HL-60 (cell line): ENCODE measurements around the gene SMAD9.

Experiments used
- DNase-seq, 2 experiments: peaks; one replicate each; pipeline ENCODE4 v3.0.0-alpha.2; 2010 to 2020; ENCODE audit warnings: low read depth in 1 of 2, low spot score in 1 of 2
- H3K27ac ChIP-seq: fragments of 250-450 bp; sonication (Bioruptor Pico); replicated peaks from 2 replicates; pipeline ENCODE4 v1.5.1; 2020; ENCODE audit warnings: mild to moderate bottlenecking, moderate library complexity
- H3K27me3 ChIP-seq: fragments of 250-450 bp; sonication (Bioruptor Pico); 2 replicates; pipeline ENCODE4 v1.5.1; 2021; ENCODE audit warnings: mild to moderate bottlenecking, moderate library complexity; ENCODE audit not compliant: insufficient read depth, poor library complexity, severe bottlenecking
- H3K4me3 ChIP-seq: replicated peaks from 2 replicates; pipeline ENCODE4 v1.5.1; 2011; ENCODE audit warnings: mild to moderate bottlenecking, control low read depth, low read length; ENCODE audit not compliant: insufficient read depth
- GABPA ChIP-seq: IDR thresholded peaks from 2 replicates; pipeline ENCODE4 v1.6.1; 2012; ENCODE audit warnings: low read depth
- POLR2AphosphoS5 ChIP-seq: IDR thresholded peaks from 2 replicates; pipeline ENCODE4 v1.6.1; 2012; ENCODE audit warnings: low read depth
- SPI1 ChIP-seq: IDR thresholded peaks from 2 replicates; pipeline ENCODE4 v1.6.1; 2012; ENCODE audit warnings: low read depth, mild to moderate bottlenecking, borderline replicate concordance
- TF ChIP-seq, protein P1 (sequence below): IDR thresholded peaks from one replicate; pipeline ENCODE4 v1.5.1; 2011; ENCODE audit warnings: low read length, control low read depth, inconsistent platforms; ENCODE audit not compliant: insufficient read depth
- TF ChIP-seq, protein P2 (sequence below): IDR thresholded peaks from 2 replicates; pipeline ENCODE4 v1.6.1; 2012; ENCODE audit warnings: low read depth; ENCODE audit not compliant: insufficient replicate concordance

Gene SMAD9

DNA sequence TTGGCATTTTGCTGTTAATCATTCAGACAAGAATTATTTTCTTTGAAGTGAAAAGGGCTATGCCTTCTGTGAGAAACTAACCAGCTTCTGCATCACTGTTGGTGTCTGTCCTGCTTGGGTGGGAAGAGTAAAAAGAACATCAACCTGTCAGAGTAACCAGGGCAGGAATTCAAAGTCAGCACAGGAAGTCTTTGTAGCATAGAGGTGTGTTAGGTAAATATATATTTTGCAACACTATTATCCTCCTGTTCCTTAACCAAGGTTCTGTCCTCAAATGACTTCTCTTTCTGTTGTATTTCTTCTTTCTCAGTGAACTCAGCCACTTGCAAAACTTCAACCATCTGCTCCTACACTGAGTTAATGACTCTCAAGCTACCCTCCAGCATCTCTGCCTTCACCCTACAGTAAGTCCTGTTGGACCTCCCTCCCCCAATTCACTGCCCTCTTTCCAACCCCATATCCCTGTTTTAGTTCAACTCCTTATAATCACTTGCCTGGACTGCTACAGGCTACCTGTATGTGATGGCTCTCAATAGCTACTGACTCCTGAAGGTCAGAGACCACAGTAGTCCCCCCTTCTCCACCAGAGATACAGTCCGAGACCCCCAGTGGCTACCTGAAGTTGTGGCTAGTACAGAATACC is 49.9 kb downstream of the SMAD9 start:
- H3K27ac ChIP-seq = peak overlapping the region; percentile 7

DNA sequence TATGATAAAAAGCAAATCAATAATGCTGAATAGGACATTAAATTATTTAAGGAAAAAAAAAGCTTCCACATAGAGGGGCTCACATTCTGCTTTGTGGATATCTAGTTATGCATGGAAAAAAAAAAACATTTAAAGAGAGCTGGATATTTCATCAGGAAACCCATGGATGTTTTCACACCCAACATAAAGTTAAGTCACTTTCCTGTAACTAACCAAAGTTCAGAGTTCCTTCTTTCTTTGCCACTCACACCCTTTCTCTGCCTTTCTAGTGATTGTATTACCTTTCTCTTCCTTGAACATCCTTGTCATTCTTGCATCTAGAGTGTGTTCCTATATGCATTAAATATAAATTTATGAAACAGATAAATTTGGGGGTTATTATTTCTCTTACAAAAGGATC is 53.8 kb downstream of the SMAD9 start:
- H3K27me3 ChIP-seq = no peaks in the 10 kb centered on the region
- H3K4me3 ChIP-seq = no peak overlapping the region
- no peak for DNase-seq
- no peak overlapping the region for H3K27ac ChIP-seq
- TF ChIP-seq, protein P1, sequence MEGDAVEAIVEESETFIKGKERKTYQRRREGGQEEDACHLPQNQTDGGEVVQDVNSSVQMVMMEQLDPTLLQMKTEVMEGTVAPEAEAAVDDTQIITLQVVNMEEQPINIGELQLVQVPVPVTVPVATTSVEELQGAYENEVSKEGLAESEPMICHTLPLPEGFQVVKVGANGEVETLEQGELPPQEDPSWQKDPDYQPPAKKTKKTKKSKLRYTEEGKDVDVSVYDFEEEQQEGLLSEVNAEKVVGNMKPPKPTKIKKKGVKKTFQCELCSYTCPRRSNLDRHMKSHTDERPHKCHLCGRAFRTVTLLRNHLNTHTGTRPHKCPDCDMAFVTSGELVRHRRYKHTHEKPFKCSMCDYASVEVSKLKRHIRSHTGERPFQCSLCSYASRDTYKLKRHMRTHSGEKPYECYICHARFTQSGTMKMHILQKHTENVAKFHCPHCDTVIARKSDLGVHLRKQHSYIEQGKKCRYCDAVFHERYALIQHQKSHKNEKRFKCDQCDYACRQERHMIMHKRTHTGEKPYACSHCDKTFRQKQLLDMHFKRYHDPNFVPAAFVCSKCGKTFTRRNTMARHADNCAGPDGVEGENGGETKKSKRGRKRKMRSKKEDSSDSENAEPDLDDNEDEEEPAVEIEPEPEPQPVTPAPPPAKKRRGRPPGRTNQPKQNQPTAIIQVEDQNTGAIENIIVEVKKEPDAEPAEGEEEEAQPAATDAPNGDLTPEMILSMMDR = no peak
- TF ChIP-seq SPI1 (no peak), GABPA (no peak)

More for the DNA sequence above, 49.9 kb downstream of the SMAD9 start:
- Histone ChIP-seq H3K27me3 (no peaks in the 10 kb centered on the region), H3K4me3 (no peak overlapping the region)
- DNase-seq = peak in 1 of 2 experiments; percentile 55
- TF ChIP-seq SPI1 = peak; percentile 26; the same call in 1 of the 2 replicates
- TF ChIP-seq, protein P2, sequence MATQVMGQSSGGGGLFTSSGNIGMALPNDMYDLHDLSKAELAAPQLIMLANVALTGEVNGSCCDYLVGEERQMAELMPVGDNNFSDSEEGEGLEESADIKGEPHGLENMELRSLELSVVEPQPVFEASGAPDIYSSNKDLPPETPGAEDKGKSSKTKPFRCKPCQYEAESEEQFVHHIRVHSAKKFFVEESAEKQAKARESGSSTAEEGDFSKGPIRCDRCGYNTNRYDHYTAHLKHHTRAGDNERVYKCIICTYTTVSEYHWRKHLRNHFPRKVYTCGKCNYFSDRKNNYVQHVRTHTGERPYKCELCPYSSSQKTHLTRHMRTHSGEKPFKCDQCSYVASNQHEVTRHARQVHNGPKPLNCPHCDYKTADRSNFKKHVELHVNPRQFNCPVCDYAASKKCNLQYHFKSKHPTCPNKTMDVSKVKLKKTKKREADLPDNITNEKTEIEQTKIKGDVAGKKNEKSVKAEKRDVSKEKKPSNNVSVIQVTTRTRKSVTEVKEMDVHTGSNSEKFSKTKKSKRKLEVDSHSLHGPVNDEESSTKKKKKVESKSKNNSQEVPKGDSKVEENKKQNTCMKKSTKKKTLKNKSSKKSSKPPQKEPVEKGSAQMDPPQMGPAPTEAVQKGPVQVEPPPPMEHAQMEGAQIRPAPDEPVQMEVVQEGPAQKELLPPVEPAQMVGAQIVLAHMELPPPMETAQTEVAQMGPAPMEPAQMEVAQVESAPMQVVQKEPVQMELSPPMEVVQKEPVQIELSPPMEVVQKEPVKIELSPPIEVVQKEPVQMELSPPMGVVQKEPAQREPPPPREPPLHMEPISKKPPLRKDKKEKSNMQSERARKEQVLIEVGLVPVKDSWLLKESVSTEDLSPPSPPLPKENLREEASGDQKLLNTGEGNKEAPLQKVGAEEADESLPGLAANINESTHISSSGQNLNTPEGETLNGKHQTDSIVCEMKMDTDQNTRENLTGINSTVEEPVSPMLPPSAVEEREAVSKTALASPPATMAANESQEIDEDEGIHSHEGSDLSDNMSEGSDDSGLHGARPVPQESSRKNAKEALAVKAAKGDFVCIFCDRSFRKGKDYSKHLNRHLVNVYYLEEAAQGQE = no peak

DNA sequence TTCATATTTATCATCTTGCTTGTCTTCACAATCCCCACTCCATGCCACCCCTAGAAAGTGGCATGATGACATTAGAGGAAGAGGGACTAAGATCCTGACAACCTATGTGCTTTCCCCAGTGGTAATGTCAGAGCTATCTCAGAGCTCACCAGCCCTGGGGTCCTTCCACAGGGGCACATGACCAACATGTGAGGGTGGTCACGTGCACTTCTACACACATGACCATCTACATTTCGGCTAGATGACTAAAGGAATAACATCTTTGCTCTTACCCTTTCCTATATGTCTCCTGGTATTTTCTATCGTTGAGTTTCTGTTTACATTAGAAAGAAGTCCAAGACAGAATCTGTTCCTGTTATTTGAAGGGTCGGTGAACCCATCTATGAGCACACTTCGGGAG is 54.8 kb downstream of the SMAD9 start:
- Histone ChIP-seq H3K4me3 (no peak overlapping the region), H3K27ac (no peak overlapping the region), H3K27me3 (peaks cover 3% of the 10 kb centered on the region)
- no peak for DNase-seq
- TF ChIP-seq, protein P1 = no peak
- TF ChIP-seq POLR2AphosphoS5 = no peak
- no peak for TF ChIP-seq GABPA
- TF ChIP-seq, protein P2 = no peak
- TF ChIP-seq SPI1 = no peak

DNA sequence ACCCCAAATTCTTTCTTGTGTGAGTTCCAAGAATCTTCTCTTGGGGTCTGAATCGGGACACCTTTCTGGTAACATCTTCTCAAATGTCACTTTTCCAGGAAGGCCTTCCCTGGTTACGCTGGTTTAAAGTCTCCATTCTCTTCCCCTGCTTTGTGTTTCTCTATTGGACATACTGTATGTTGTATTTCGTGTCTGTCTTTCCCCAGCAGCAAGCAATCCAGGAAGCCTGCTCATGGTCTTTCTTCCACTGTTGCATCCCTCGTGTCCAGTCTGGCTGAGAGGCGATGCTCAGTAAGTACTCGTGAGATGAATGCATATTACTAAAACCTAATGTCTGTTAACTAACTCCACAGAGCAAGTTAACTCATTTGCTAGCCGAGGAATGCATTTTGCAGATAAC is 57.3 kb downstream of the SMAD9 start:
- TF ChIP-seq, protein P2 = no peak
- TF ChIP-seq SPI1 (no peak), GABPA (no peak), POLR2AphosphoS5 (no peak)
- TF ChIP-seq, protein P1 = no peak
- H3K27me3 ChIP-seq = peaks cover 5% of the 10 kb centered on the region
- no peak overlapping the region for H3K27ac ChIP-seq
- H3K4me3 ChIP-seq = no peak overlapping the region
- no peak for DNase-seq
